ENCODE measurements around the gene SLC22A3.
"Not testable (repeated sequence)": the region's sequence is repeated elsewhere in the genome, so short reads cannot be mapped to it uniquely, and the experiment has no call there.

Gene SLC22A3

GRCh38 chr6:160435935-160436334 lies 87.8 kb downstream of the SLC22A3 start:
- DNase-seq (ENCODE audit: low spot score in 2 of 2): no peak
- Histone ChIP-seq H3K9me3 (no peaks in the 10 kb centered on the region), H3K4me1 (no peaks in the 10 kb centered on the region), H3K27me3 (ENCODE audit: low read depth) (no peaks in the 10 kb centered on the region), H3K36me3 (replicated peaks) (no peaks in the 10 kb centered on the region), H3K4me3 (no peak overlapping the region)
- in situ Hi-C loops (cut with MboI; ENCODE audit: low sequenced_read_pairs): no loop called here

GRCh38 chr6:160437154-160437553 lies 89.0 kb downstream of the SLC22A3 start:
- in situ Hi-C loops (cut with MboI; ENCODE audit: low sequenced_read_pairs): no loop called here
- Histone ChIP-seq H3K36me3 (replicated peaks) (no peaks in the 10 kb centered on the region), H3K9me3 (no peaks in the 10 kb centered on the region), H3K4me1 (no peaks in the 10 kb centered on the region), H3K27me3 (ENCODE audit: low read depth) (no peaks in the 10 kb centered on the region), H3K4me3 (no peak overlapping the region)
- no peak for DNase-seq (ENCODE audit: low spot score in 2 of 2)

- H3K9me3 ChIP-seq: no peaks in the 10 kb centered on the region
- H3K4me3 ChIP-seq: no peak overlapping the region
- in situ Hi-C loops (cut with MboI; ENCODE audit: low sequenced_read_pairs): no loop called here
- DNase-seq (ENCODE audit: low spot score in 2 of 2): no peak
- H3K4me1 ChIP-seq: no peaks in the 10 kb centered on the region
- no peaks in the 10 kb centered on the region for H3K27me3 ChIP-seq (ENCODE audit: low read depth)
- H3K36me3 ChIP-seq (replicated peaks): no peaks in the 10 kb centered on the region
These were observed 89.6 kb downstream of the SLC22A3 start for GRCh38 chr6:160437775-160438174.

- in situ Hi-C loops (cut with MboI; ENCODE audit: low sequenced_read_pairs): no loop called here
These were observed 90.3 kb downstream of the SLC22A3 start for GRCh38 chr6:160438481-160438880.

GRCh38 chr6:160439751-160440150 lies 91.6 kb downstream of the SLC22A3 start:
- DNase-seq (ENCODE audit: low spot score in 2 of 2): no peak
- no peaks in the 10 kb centered on the region for H3K9me3 ChIP-seq
- H3K4me3 ChIP-seq: no peak overlapping the region
- no peaks in the 10 kb centered on the region for H3K36me3 ChIP-seq (replicated peaks)
- H3K4me1 ChIP-seq: no peaks in the 10 kb centered on the region
- no peaks in the 10 kb centered on the region for H3K27me3 ChIP-seq (ENCODE audit: low read depth)
- in situ Hi-C loops (cut with MboI; ENCODE audit: low sequenced_read_pairs): no loop called here

More at GRCh38 chr6:160438481-160438880, 90.3 kb downstream of the SLC22A3 start:
- Histone ChIP-seq H3K27me3 (ENCODE audit: low read depth) (no peaks in the 10 kb centered on the region), H3K36me3 (replicated peaks) (no peaks in the 10 kb centered on the region), H3K4me3 (no peak overlapping the region), H3K4me1 (no peaks in the 10 kb centered on the region), H3K9me3 (no peaks in the 10 kb centered on the region)
- DNase-seq (ENCODE audit: low spot score in 2 of 2): no peak

- H3K9me3 ChIP-seq: no peaks in the 10 kb centered on the region
- H3K4me1 ChIP-seq: no peaks in the 10 kb centered on the region
- no peaks in the 10 kb centered on the region for H3K36me3 ChIP-seq (replicated peaks)
- DNase-seq (ENCODE audit: low spot score in 2 of 2): no peak
- in situ Hi-C loops (cut with MboI; ENCODE audit: low sequenced_read_pairs): no loop called here
- H3K27me3 ChIP-seq (ENCODE audit: low read depth): no peaks in the 10 kb centered on the region
- H3K4me3 ChIP-seq: no peak overlapping the region
These were observed 94.0 kb downstream of the SLC22A3 start for GRCh38 chr6:160442151-160442550.

- Histone ChIP-seq H3K4me3 (no peak overlapping the region), H3K36me3 (replicated peaks) (no peaks in the 10 kb centered on the region), H3K27me3 (ENCODE audit: low read depth) (no peaks in the 10 kb centered on the region), H3K9me3 (no peaks in the 10 kb centered on the region), H3K4me1 (no peaks in the 10 kb centered on the region)
- in situ Hi-C loops (cut with MboI; ENCODE audit: low sequenced_read_pairs): no loop called here
- no peak for DNase-seq (ENCODE audit: low spot score in 2 of 2)
These were observed 97.0 kb downstream of the SLC22A3 start for GRCh38 chr6:160445130-160445529.

- no peaks in the 10 kb centered on the region for H3K4me1 ChIP-seq
- DNase-seq (ENCODE audit: low spot score in 2 of 2): no peak
- H3K4me3 ChIP-seq: no peak overlapping the region
- H3K27me3 ChIP-seq (ENCODE audit: low read depth): no peaks in the 10 kb centered on the region
- H3K36me3 ChIP-seq (replicated peaks): no peaks in the 10 kb centered on the region
- in situ Hi-C loops (cut with MboI; ENCODE audit: low sequenced_read_pairs): no loop called here
- no peaks in the 10 kb centered on the region for H3K9me3 ChIP-seq
These were observed 99.2 kb downstream of the SLC22A3 start for GRCh38 chr6:160447350-160447749.

- H3K27me3 ChIP-seq (ENCODE audit: low read depth); H3K9me3 ChIP-seq; H3K36me3 ChIP-seq (replicated peaks); H3K4me3 ChIP-seq; H3K4me1 ChIP-seq; DNase-seq (ENCODE audit: low spot score in 2 of 2): not testable (repeated sequence)
- in situ Hi-C loops (cut with MboI; ENCODE audit: low sequenced_read_pairs): loop anchor here (10.0 kb wide), 2 partner anchors 305 to 585 kb away; no protein-coding TSS in a partner anchor
These were observed 101.6 kb downstream of the SLC22A3 start for GRCh38 chr6:160449787-160450186.

GRCh38 chr6:160450849-160451248 lies 102.7 kb downstream of the SLC22A3 start:
- no peaks in the 10 kb centered on the region for H3K4me1 ChIP-seq
- no peak for DNase-seq (ENCODE audit: low spot score in 2 of 2)
- H3K36me3 ChIP-seq (replicated peaks): no peaks in the 10 kb centered on the region
- in situ Hi-C loops (cut with MboI; ENCODE audit: low sequenced_read_pairs): loop anchor here (10.0 kb wide), 2 partner anchors 306 to 586 kb away; no protein-coding TSS in a partner anchor
- no peaks in the 10 kb centered on the region for H3K9me3 ChIP-seq
- H3K4me3 ChIP-seq: no peak overlapping the region
- 0 out of 2 replicates have a peak, but pooled peaks cover 3% of the 10 kb centered on the region for H3K27me3 ChIP-seq (ENCODE audit: low read depth)

- DNase-seq (ENCODE audit: low spot score in 2 of 2): no peak
- no peak overlapping the region for H3K4me3 ChIP-seq
- in situ Hi-C loops (cut with MboI; ENCODE audit: low sequenced_read_pairs): loop anchor here (10.0 kb wide), 2 partner anchors 310 to 590 kb away; no protein-coding TSS in a partner anchor
These were observed 106.1 kb downstream of the SLC22A3 start for GRCh38 chr6:160454303-160454702.

GRCh38 chr6:160455081-160455480 lies 106.9 kb downstream of the SLC22A3 start:
- Histone ChIP-seq H3K9me3 (no peaks in the 10 kb centered on the region), H3K36me3 (replicated peaks) (no peaks in the 10 kb centered on the region), H3K4me1 (no peaks in the 10 kb centered on the region), H3K27me3 (ENCODE audit: low read depth) (0 out of 2 replicates have a peak, but pooled peaks cover 3% of the 10 kb centered on the region), H3K4me3 (no peak overlapping the region)
- in situ Hi-C loops (cut with MboI; ENCODE audit: low sequenced_read_pairs): loop anchor here (10.0 kb wide), 2 partner anchors 310 to 590 kb away; no protein-coding TSS in a partner anchor
- DNase-seq (ENCODE audit: low spot score in 2 of 2): no peak

More at GRCh38 chr6:160454303-160454702, 106.1 kb downstream of the SLC22A3 start:
- 0 out of 2 replicates have a peak, but pooled peaks cover 3% of the 10 kb centered on the region for H3K27me3 ChIP-seq (ENCODE audit: low read depth)
- no peaks in the 10 kb centered on the region for H3K4me1 ChIP-seq
- H3K9me3 ChIP-seq: no peaks in the 10 kb centered on the region
- no peaks in the 10 kb centered on the region for H3K36me3 ChIP-seq (replicated peaks)

GRCh38 chr6:160455541-160456213 lies 107.5 kb downstream of the SLC22A3 start:
- Histone ChIP-seq H3K9me3 (no peaks in the 10 kb centered on the region), H3K4me1 (no peaks in the 10 kb centered on the region), H3K36me3 (replicated peaks) (no peaks in the 10 kb centered on the region), H3K4me3 (no peak overlapping the region), H3K27me3 (ENCODE audit: low read depth) (0 out of 2 replicates have a peak, but pooled peaks cover 3% of the 10 kb centered on the region)
- in situ Hi-C loops (cut with MboI; ENCODE audit: low sequenced_read_pairs): loop anchor here (10.0 kb wide), 2 partner anchors 311 to 591 kb away; no protein-coding TSS in a partner anchor
- peak; percentile 53 to 72 for DNase-seq (ENCODE audit: low spot score in 2 of 2)

GRCh38 chr6:160456214-160456546 lies 108.0 kb downstream of the SLC22A3 start:
- no peak for DNase-seq (ENCODE audit: low spot score in 2 of 2)
- Histone ChIP-seq H3K9me3 (no peaks in the 10 kb centered on the region), H3K36me3 (replicated peaks) (no peaks in the 10 kb centered on the region), H3K4me3 (no peak overlapping the region), H3K27me3 (ENCODE audit: low read depth) (0 out of 2 replicates have a peak, but pooled peaks cover 3% of the 10 kb centered on the region), H3K4me1 (no peaks in the 10 kb centered on the region)
- in situ Hi-C loops (cut with MboI; ENCODE audit: low sequenced_read_pairs): loop anchor here (10.0 kb wide), 2 partner anchors 311 to 591 kb away; no protein-coding TSS in a partner anchor

Data from HAP-1 (cell line).